ENCODE measurements around the gene CCDC85C. TPM values are rescaled to one million over a fixed set of nuclear protein-coding genes. Genes with fewer than 3 reads are reported as not detected.

CCDC85C gene
- total RNA-seq, 2 donors from 2014 or later: 35.1 to 47.2 TPM

DNA sequence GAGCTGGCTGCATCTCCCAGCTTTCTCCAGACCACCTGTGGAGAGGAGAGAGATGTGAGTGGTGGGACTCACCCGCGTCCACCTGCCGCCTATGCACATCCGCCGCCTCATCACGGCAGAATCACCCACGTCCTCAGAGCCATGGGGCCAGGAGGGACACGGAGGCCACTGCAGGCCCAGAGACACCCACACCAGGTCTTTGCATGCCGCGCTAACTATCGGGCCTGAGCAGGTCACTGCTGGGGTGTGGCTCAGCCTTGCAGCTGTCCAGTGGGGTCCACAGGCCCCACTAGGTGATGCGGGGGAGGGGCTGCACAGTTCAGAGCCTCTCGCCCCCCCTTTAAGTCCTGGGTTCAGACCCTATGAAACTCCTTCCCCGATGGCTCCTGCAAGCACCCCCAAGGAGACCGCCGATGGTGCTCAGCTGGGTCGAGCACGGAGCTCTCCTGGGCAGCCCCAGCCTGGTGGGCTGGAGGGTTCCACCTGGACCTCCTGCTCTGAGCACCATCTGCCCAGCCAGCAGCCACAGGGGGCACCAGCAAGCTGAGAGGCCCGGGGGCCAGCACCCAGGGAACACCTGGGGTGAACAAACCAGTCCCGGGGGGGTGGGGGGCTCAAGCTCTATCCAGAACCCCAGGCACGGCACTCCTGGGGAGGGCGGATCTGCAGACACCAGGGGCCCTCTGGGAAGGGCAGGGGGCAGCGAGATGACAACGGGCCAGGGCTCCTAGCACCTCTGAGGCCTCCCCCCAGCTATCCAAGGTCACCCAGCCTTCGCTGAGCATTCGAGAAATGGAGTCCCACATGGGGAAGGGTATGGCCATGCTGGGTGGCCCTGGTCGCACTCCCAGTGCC lies 88.5 kb downstream of the CCDC85C start:
- Histone ChIP-seq H3K9me3 (no peaks in the 10 kb centered on the region), H3K27ac (no peak overlapping the region), H3K27me3 (replicated peaks; ENCODE audit: insufficient read depth) (no peaks in the 10 kb centered on the region), H3K4me3 (no peak overlapping the region), H3K4me1 (replicated peaks) (no peaks in the 10 kb centered on the region), H3K36me3 (peaks cover 0 to 4% of the 10 kb centered on the region in 2 donors)
- intact Hi-C loops (cut with DNase I): loop anchor here (10.0 kb wide), 2 partner anchors 279 to 379 kb away; partner anchors contain the start of gene EML1
- TF ChIP-seq POLR2AphosphoS5 (IDR thresholded peaks at IDR 0.05): no peak
- TF ChIP-seq, protein P1, sequence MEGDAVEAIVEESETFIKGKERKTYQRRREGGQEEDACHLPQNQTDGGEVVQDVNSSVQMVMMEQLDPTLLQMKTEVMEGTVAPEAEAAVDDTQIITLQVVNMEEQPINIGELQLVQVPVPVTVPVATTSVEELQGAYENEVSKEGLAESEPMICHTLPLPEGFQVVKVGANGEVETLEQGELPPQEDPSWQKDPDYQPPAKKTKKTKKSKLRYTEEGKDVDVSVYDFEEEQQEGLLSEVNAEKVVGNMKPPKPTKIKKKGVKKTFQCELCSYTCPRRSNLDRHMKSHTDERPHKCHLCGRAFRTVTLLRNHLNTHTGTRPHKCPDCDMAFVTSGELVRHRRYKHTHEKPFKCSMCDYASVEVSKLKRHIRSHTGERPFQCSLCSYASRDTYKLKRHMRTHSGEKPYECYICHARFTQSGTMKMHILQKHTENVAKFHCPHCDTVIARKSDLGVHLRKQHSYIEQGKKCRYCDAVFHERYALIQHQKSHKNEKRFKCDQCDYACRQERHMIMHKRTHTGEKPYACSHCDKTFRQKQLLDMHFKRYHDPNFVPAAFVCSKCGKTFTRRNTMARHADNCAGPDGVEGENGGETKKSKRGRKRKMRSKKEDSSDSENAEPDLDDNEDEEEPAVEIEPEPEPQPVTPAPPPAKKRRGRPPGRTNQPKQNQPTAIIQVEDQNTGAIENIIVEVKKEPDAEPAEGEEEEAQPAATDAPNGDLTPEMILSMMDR (IDR thresholded peaks at IDR 0.05): no peak
- TF ChIP-seq POLR2A (IDR thresholded peaks at IDR 0.05): no peak
- WGBS: 85% methylated on average over 26 of the region's 27 CpGs
- DNase-seq (ENCODE audit: low spot score): no peak

DNA sequence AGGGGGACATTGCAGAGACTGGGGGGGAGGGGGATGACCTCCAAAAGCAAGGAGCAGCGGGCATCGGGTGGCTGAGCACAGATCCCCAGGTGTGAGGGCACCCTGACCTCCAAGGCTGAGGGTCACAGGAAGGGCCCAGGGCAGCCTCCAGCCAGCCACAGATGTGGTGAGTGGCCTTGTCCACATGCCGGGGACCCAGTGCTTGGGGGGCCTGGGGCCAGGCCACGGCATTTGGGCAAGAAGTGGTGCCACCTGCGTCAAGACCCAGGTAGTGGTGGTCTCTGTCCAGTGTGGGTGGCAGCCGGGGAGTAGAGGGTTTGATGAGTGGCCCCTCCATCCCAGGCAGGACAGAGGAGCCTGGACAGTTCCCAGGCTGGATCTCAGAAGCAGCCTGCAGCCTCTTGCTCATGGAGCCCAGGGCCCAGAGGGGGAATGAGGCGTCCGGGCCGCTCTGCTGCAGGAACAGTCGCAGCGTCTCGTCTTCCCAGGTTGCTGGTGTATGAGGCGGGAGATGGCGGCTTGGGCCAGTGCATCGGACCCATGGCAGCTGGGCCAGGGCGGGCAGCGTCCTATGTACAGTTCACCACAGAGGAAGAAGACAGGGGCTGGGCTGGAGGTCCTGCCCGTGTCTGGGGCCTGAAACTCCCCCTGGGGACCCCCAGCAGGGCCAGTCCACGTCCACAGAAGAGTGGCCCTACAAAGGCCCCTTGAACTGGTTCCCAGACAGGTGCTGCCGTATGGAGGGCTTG lies 89.3 kb downstream of the CCDC85C start:
- no peak for DNase-seq (ENCODE audit: low spot score)
- no peak overlapping the region for H3K4me3 ChIP-seq
- WGBS: 92% methylated on average over 16 of the region's 20 CpGs
- peaks cover 0 to 4% of the 10 kb centered on the region in 2 donors for H3K36me3 ChIP-seq
- no peaks in the 10 kb centered on the region for H3K27me3 ChIP-seq (replicated peaks; ENCODE audit: insufficient read depth)
- no peaks in the 10 kb centered on the region for H3K9me3 ChIP-seq
- TF ChIP-seq, protein P1 (IDR thresholded peaks at IDR 0.05): no peak
- no peak for TF ChIP-seq POLR2A (IDR thresholded peaks at IDR 0.05)
- no peak for TF ChIP-seq POLR2AphosphoS5 (IDR thresholded peaks at IDR 0.05)
- intact Hi-C loops (cut with DNase I): loop anchor here (10.0 kb wide), 2 partner anchors 280 to 380 kb away; partner anchors contain the start of gene EML1
- no peaks in the 10 kb centered on the region for H3K4me1 ChIP-seq (replicated peaks)
- H3K27ac ChIP-seq: no peak overlapping the region

DNA sequence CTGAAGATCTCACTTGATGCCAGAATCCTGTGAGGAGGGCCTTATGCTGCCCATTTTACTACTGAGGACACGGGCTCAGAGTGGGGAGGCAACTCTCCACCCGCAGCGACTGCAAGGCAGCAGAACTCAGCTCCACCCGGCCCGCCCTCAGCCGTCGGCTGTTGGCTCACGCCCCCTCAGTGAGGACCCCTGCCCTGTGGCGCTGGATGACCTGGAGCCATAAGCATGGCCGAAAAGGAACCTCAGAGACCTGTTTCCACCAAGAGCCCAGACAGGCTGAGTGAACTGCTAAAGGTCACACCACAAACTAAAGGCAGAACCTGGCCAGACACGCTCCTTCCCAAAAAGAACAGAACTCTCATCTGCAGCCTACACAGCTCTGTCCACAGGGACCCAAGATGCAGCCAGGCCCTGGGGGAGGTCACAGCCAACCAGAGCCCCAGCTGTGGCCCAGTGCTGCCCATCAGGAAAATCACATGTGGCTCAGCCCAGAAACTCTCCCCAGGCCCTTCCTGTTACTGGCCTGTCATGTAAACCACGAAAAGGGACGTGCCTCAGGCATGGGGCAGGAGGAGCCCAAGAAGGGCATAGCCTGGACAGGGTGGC lies 90.0 kb downstream of the CCDC85C start:
- Histone ChIP-seq H3K36me3 (peaks cover 1 to 4% of the 10 kb centered on the region in 2 donors), H3K9me3 (no peaks in the 10 kb centered on the region), H3K27me3 (replicated peaks; ENCODE audit: insufficient read depth) (no peaks in the 10 kb centered on the region), H3K27ac (no peak overlapping the region), H3K4me3 (no peak overlapping the region), H3K4me1 (replicated peaks) (no peaks in the 10 kb centered on the region)
- intact Hi-C loops (cut with DNase I): loop anchor here (10.0 kb wide), 2 partner anchors 281 to 381 kb away; partner anchors contain the start of gene EML1
- TF ChIP-seq, protein P1 (IDR thresholded peaks at IDR 0.05): no peak
- no peak for TF ChIP-seq POLR2AphosphoS5 (IDR thresholded peaks at IDR 0.05)
- TF ChIP-seq POLR2A (IDR thresholded peaks at IDR 0.05): no peak
- DNase-seq (ENCODE audit: low spot score): no peak
- 81% methylated on average over 13 of the region's 13 CpGs for WGBS

DNA sequence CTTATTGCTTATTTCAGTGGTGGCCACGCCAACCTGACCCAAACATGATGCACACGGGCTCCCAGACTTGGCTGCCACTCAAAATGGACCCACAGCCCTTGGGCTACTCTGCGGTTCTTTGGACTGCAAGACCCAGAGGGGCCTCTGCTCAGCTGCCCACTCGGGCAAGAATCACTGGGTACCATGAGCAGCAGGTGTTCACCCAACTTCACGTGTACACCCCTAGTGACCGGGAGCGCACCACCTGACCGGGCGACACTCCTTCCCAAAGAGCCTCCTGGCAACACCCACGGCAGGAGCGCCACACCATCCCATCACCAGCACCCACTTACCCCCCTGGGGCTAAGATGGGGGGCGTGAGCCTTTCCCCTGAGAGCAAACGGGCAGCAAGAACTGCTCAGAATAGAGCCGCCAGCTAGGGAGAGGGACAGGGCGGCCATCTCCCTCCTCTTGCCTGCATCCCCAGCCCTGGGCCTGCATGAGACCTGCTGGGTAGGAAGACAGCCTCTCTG lies 90.8 kb downstream of the CCDC85C start:
- H3K4me1 ChIP-seq (replicated peaks): no peaks in the 10 kb centered on the region
- no peak overlapping the region for H3K27ac ChIP-seq
- intact Hi-C loops (cut with DNase I): loop anchor here (10.0 kb wide), 2 partner anchors 282 to 382 kb away; partner anchors contain the start of gene EML1
- no peaks in the 10 kb centered on the region for H3K27me3 ChIP-seq (replicated peaks; ENCODE audit: insufficient read depth)
- WGBS: 87% methylated on average over 15 of the region's 15 CpGs
- no peak for TF ChIP-seq POLR2A (IDR thresholded peaks at IDR 0.05)
- TF ChIP-seq, protein P1 (IDR thresholded peaks at IDR 0.05): no peak
- TF ChIP-seq POLR2AphosphoS5 (IDR thresholded peaks at IDR 0.05): no peak
- H3K4me3 ChIP-seq: no peak overlapping the region
- H3K9me3 ChIP-seq: no peaks in the 10 kb centered on the region
- DNase-seq (ENCODE audit: low spot score): no peak
- peaks cover 3 to 4% of the 10 kb centered on the region in 2 donors for H3K36me3 ChIP-seq

Data from prostate gland (tissue), 2 donors.